SK-N-SH (cell line): ENCODE data around the gene CPB2. TPM values are rescaled to one million over a fixed set of nuclear protein-coding genes. Genes with fewer than 3 reads are reported as not detected.

Experiments
- CTCF ChIA-PET: fragments of 300-600, 350-600 bp; formaldehyde crosslinking; extraction: SDS; loops from one replicate; lab custom pipeline; 2021; lab: Yijun Ruan, JAX
- POLR2A ChIA-PET: fragments of 350-600 bp; sonication (Branson Sonifier 250); formaldehyde crosslinking; extraction: SDS; loops from one replicate; lab custom pipeline; 2020; ENCODE audit warnings: antibody characterized with exemption, inconsistent platforms; lab: Yijun Ruan, JAX
- DNase-seq: peaks from one replicate; pipeline ENCODE4 v3.0.0; 2012
- H2AFZ ChIP-seq: fragments of 200-600 bp; sonication (generic); 2 replicates; pipeline ENCODE4 v1.8.1; 2016; ENCODE audit warnings: antibody characterized with exemption, mild to moderate bottlenecking, low read depth
- H3F3A ChIP-seq: fragments of 200-600 bp; sonication (generic); replicated peaks from 2 replicates; pipeline ENCODE3; 2016; ENCODE audit warnings: antibody characterized with exemption, mild to moderate bottlenecking; ENCODE audit not compliant: insufficient read depth
- H3K27ac ChIP-seq, 2 experiments: fragments of 200-500 bp in 1 of 2; fragments of 200-600 bp in 1 of 2; sonication (Bioruptor generic) in 1 of 2; sonication (generic), shearing (Covaris generic) in 1 of 2; 2 replicates each; pipeline versions ENCODE4 v1.5.1 to v1.6.1; 2014 to 2016; ENCODE audit warnings: low read depth in 2 of 2, inconsistent platforms in 1 of 2, low read length in 1 of 2, mild to moderate bottlenecking in 1 of 2, mixed read lengths in 1 of 2
- H3K27me3 ChIP-seq: fragments of 200-600 bp; sonication (generic), shearing (Covaris generic); 2 replicates; pipeline ENCODE4 v1.6.1; 2016; ENCODE audit warnings: mixed run types; ENCODE audit not compliant: insufficient read depth
- H3K36me3 ChIP-seq, 2 experiments: fragments of 200-500 bp in 1 of 2; fragments of 200-600 bp in 1 of 2; sonication (Bioruptor generic) in 1 of 2; sonication (generic) in 1 of 2; replicated peaks in 1 of 2; 2 replicates each; pipeline versions ENCODE3 to v1.5.1; 2014 to 2016; ENCODE audit warnings: low read length in 1 of 2, mild to moderate bottlenecking in 1 of 2; ENCODE audit not compliant: insufficient read depth in 2 of 2, control insufficient read depth in 1 of 2
- H3K4me1 ChIP-seq, 2 experiments: fragments of 200-500 bp in 1 of 2; fragments of 200-600 bp in 1 of 2; sonication (Bioruptor generic) in 1 of 2; sonication (generic), shearing (Covaris generic) in 1 of 2; 2 replicates each; pipeline versions ENCODE4 v1.5.1 to v1.6.1; 2014 to 2016; ENCODE audit warnings: low read depth in 1 of 2, low read length in 1 of 2, mixed run types in 1 of 2; ENCODE audit not compliant: insufficient read depth in 2 of 2, control insufficient read depth in 1 of 2
- H3K4me2 ChIP-seq: fragments of 200-600 bp; sonication (generic), shearing (Covaris generic); 2 replicates; pipeline ENCODE4 v1.6.1; 2017; ENCODE audit warnings: mixed run types
- H3K4me3 ChIP-seq, 2 experiments: fragments of 200-500 bp in 1 of 2; fragments of 200-600 bp in 1 of 2; sonication (Bioruptor generic) in 1 of 2; sonication (generic), shearing (Covaris generic) in 1 of 2; 2 replicates each; pipeline versions ENCODE4 v1.5.1 to v1.8.1; 2014 to 2016; ENCODE audit warnings: low read depth in 2 of 2, inconsistent platforms in 1 of 2, low read length in 1 of 2, mild to moderate bottlenecking in 1 of 2, mixed read lengths in 1 of 2, moderate library complexity in 1 of 2
- H3K79me2 ChIP-seq: fragments of 200-600 bp; sonication (generic); 2 replicates; pipeline ENCODE4 v1.8.1; 2017; ENCODE audit warnings: mild to moderate bottlenecking; ENCODE audit not compliant: insufficient read depth
- H3K9ac ChIP-seq: fragments of 200-600 bp; sonication (generic); 2 replicates; pipeline ENCODE4 v1.6.1; 2017; ENCODE audit warnings: mixed run types
- H3K9me2 ChIP-seq: fragments of 200-600 bp; sonication (generic); 2 replicates; pipeline ENCODE4 v1.6.1; 2017; ENCODE audit warnings: mixed run types
- H3K9me3 ChIP-seq: fragments of 200-600 bp; sonication (generic); 2 replicates; pipeline ENCODE4 v1.6.1; 2017; ENCODE audit warnings: mixed run types, mild to moderate bottlenecking, moderate library complexity
- H4K20me1 ChIP-seq: fragments of 200-600 bp; sonication (generic); 2 replicates; pipeline ENCODE4 v1.6.1; 2017; ENCODE audit warnings: mild to moderate bottlenecking, mixed run types; ENCODE audit not compliant: insufficient read depth
- CTCF ChIP-seq: fragments of 200-600 bp; sonication (generic); IDR thresholded peaks from 2 replicates; pipeline ENCODE4 v1.6.1; 2017; ENCODE audit warnings: antibody characterized with exemption, mild to moderate bottlenecking, moderate library complexity
- ELF1 ChIP-seq: IDR thresholded peaks from 2 replicates; pipeline ENCODE4 v1.4.0; 2012
- GABPA ChIP-seq: IDR thresholded peaks from 2 replicates; pipeline ENCODE4 v1.4.0; 2012; ENCODE audit warnings: low read depth, mild to moderate bottlenecking
- JUND ChIP-seq: IDR thresholded peaks from 2 replicates; pipeline ENCODE4 v1.4.0; 2012
- PBX3 ChIP-seq: IDR thresholded peaks from 2 replicates; pipeline ENCODE4; 2012
- POLR2AphosphoS5 ChIP-seq: IDR thresholded peaks from 2 replicates; pipeline ENCODE4 v1.6.1; 2012; ENCODE audit warnings: low read depth, low read length
- RAD21 ChIP-seq: IDR thresholded peaks from 2 replicates; pipeline ENCODE4 v1.6.1; 2012; ENCODE audit warnings: mild to moderate bottlenecking, low read length
- REST ChIP-seq: IDR thresholded peaks from 2 replicates; pipeline ENCODE4 v1.6.1; 2012; ENCODE audit warnings: mild to moderate bottlenecking, low read depth, low read length, moderate library complexity
- RXRA ChIP-seq: IDR thresholded peaks from 2 replicates; pipeline ENCODE4 v1.4.0; 2012; ENCODE audit warnings: low read depth, mild to moderate bottlenecking, borderline replicate concordance
- TCF12 ChIP-seq: IDR thresholded peaks from 2 replicates; pipeline ENCODE4 v1.4.0; 2012
- TEAD4 ChIP-seq: IDR thresholded peaks from 2 replicates; pipeline ENCODE4 v1.4.0; 2012; ENCODE audit warnings: mild to moderate bottlenecking, borderline replicate concordance; ENCODE audit not compliant: insufficient read depth
- USF2 ChIP-seq: fragments of 150-350 bp; IDR thresholded peaks from 2 replicates; pipeline ENCODE4 v1.6.1; 2017; ENCODE audit warnings: antibody characterized with exemption, low read length, low read depth, borderline replicate concordance
- WGBS: methylation state at CpG from one replicate; pipeline ENCODE4 v1.1.6; 2017; ENCODE audit warnings: low lambda C conversion rate; 5-methylcytosine and 5-hydroxymethylcytosine counted together
- polyA plus RNA-seq, 3 experiments: library from polyadenylated mRNA; depleted of rRNA; stranded (reverse); fragments of >200 nt; gene quantifications; 2 replicates each; pipeline ENCODE4 v1.2.3, GENCODE V29; 2012
- TF ChIP-seq, protein P1 (sequence below): fragments of 150-350 bp; IDR thresholded peaks from 2 replicates; pipeline ENCODE4 v1.6.1; 2016; ENCODE audit warnings: mild to moderate bottlenecking, low read depth, low read length
- TF ChIP-seq, protein P2 (sequence below): IDR thresholded peaks from 2 replicates; pipeline ENCODE4 v1.4.0; 2012; ENCODE audit warnings: low read depth

Gene CPB2
- polyA plus RNA-seq, 1 of the 3 experiments (the other 2 are of a cell fraction), result not detected

GRCh38 chr13:46043647-46044046 lies 61.2 kb downstream of the CPB2 start:
- H3K4me3 ChIP-seq, result no peak overlapping the region
- H3K36me3 ChIP-seq, result peaks cover 39 to 49% of the 10 kb centered on the region in 2 experiments
- H3K4me1 ChIP-seq, result no peaks in the 10 kb centered on the region; a peak in 2 of 4 replicates
- no peaks in the 10 kb centered on the region for H3K27me3 ChIP-seq
- ChIA-PET CTCF (interaction anchor here (0.8 to 1.1 kb wide), 2 partner anchors 12 to 82 kb away, joined by 3 read pairs; no protein-coding TSS in a partner anchor), POLR2A (no interaction called here)
- H3K4me2 ChIP-seq, result no peak overlapping the region
- H3F3A ChIP-seq, result peaks cover 10% of the 10 kb centered on the region
- no peak overlapping the region for H3K9ac ChIP-seq
- H4K20me1 ChIP-seq, result peaks cover 18% of the 10 kb centered on the region; the same call in 1 of the 2 replicates
- TF ChIP-seq, protein P1, sequence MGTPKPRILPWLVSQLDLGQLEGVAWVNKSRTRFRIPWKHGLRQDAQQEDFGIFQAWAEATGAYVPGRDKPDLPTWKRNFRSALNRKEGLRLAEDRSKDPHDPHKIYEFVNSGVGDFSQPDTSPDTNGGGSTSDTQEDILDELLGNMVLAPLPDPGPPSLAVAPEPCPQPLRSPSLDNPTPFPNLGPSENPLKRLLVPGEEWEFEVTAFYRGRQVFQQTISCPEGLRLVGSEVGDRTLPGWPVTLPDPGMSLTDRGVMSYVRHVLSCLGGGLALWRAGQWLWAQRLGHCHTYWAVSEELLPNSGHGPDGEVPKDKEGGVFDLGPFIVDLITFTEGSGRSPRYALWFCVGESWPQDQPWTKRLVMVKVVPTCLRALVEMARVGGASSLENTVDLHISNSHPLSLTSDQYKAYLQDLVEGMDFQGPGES, result no peak
- TF ChIP-seq USF2, result no peak
- TF ChIP-seq RAD21, result no peak
- TF ChIP-seq TCF12, result no peak
- no peak for TF ChIP-seq TEAD4
- no peak for TF ChIP-seq POLR2AphosphoS5
- TF ChIP-seq GABPA, result no peak
- TF ChIP-seq RXRA, result no peak
- TF ChIP-seq REST, result no peak
- TF ChIP-seq JUND, result no peak
- TF ChIP-seq, protein P2, sequence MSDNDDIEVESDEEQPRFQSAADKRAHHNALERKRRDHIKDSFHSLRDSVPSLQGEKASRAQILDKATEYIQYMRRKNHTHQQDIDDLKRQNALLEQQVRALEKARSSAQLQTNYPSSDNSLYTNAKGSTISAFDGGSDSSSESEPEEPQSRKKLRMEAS, result no peak
- no peak for TF ChIP-seq CTCF
- TF ChIP-seq PBX3, result no peak
- no peak for TF ChIP-seq ELF1
- no peaks in the 10 kb centered on the region for H3K9me2 ChIP-seq
- DNase-seq, result no peak
- H3K9me3 ChIP-seq, result no peaks in the 10 kb centered on the region
- no peak overlapping the region for H3K27ac ChIP-seq
- WGBS, result 97% methylated on average over 5 of the region's 5 CpGs
- peaks cover 78% of the 10 kb centered on the region for H3K79me2 ChIP-seq
- no peak overlapping the region for H2AFZ ChIP-seq
